Subcutaneous adipose tissue (tissue), 4 donors: ENCODE measurements around the gene IRS4. TPM values are rescaled to one million over a fixed set of nuclear protein-coding genes. Genes with fewer than 3 reads are reported as not detected.

Experiments
- CTCF ChIP-seq: fragments of 450-650 bp; IDR thresholded peaks from one replicate; pipeline ENCODE4 v1.5.1; 2016; ENCODE audit warnings: low read depth, mild to moderate bottlenecking, control low read depth, antibody characterized with exemption, moderate library complexity
- total RNA-seq, 4 donors: library from RNA; depleted of rRNA; stranded (reverse); fragments of >200 nt; gene quantifications; one replicate each; pipeline ENCODE4 v1.1.0, GENCODE V29; 2016

IRS4 gene
- not detected for total RNA-seq

GRCh38 chrX:108736509-108737479 lies at the start of gene IRS4:
Gene IRS4 (minus strand): TSS chrX:108736563.
- TF ChIP-seq CTCF: no peak

- no peak for TF ChIP-seq CTCF
These were observed 36.2 kb upstream of the IRS4 start for GRCh38 chrX:108772549-108772948.

- TF ChIP-seq CTCF: no peak
These were observed 27.2 kb upstream of the IRS4 start for GRCh38 chrX:108763559-108763958.

GRCh38 chrX:108740299-108740774 lies 4.0 kb upstream of the IRS4 start:
- TF ChIP-seq CTCF: no peak

GRCh38 chrX:108737754-108738153 lies 1.4 kb upstream of the IRS4 start:
- TF ChIP-seq CTCF: no peak

- no peak for TF ChIP-seq CTCF
These were observed 469 bp downstream of the IRS4 start for GRCh38 chrX:108735679-108736508.

GRCh38 chrX:108735091-108735678 lies 1.2 kb downstream of the IRS4 start:
- TF ChIP-seq CTCF: no peak
